NCI-H82 treated with DMSO at 0.1 percent for 48 hours (cell line): Measurements from ENCODE around the gene SMARCAL1.

ENCODE experiments used
- DNase-seq: peaks from one replicate; lab custom pipeline; 2025; ENCODE audit not compliant: unreplicated experiment; lab: John Stamatoyannopoulos, UW

SMARCAL1 gene

GRCh38 chr2:216474925-216475670, 62.8 kb downstream of the SMARCAL1 start:
- no peak for DNase-seq

- DNase-seq = no peak
These were observed 63.5 kb downstream of the SMARCAL1 start for GRCh38 chr2:216475767-216476166.

- DNase-seq = no peak
These were observed 65.2 kb downstream of the SMARCAL1 start for GRCh38 chr2:216477283-216478035.

GRCh38 chr2:216478151-216478550, 65.9 kb downstream of the SMARCAL1 start:
- DNase-seq = no peak

DNA sequence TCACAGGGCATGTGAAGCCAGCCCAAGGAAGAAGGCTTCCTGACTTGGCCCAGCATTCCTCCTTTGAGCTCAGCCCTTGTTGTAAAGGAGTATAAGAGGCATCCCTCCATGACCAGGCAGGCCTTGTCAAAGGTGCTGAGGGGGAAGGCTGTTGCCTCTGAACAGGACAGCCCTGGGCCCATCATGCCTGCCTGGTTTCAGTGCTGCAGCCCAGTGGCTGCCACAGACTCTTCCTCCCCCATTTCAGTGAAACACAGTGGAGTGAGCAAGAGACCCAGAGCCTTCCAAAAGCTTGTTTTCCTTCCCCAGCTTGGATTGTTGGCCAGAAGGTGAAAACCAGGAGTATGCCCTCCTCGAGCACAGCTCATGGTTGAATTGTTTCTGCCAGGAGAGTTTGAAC, 66.5 kb downstream of the SMARCAL1 start:
- no peak for DNase-seq

- DNase-seq = no peak
These were observed 67.9 kb downstream of the SMARCAL1 start for GRCh38 chr2:216480221-216480620.

- no peak for DNase-seq
These were observed 70.4 kb downstream of the SMARCAL1 start for GRCh38 chr2:216482640-216483039.

- no peak for DNase-seq
These were observed 73.0 kb downstream of the SMARCAL1 start for GRCh38 chr2:216485237-216485636.

DNA sequence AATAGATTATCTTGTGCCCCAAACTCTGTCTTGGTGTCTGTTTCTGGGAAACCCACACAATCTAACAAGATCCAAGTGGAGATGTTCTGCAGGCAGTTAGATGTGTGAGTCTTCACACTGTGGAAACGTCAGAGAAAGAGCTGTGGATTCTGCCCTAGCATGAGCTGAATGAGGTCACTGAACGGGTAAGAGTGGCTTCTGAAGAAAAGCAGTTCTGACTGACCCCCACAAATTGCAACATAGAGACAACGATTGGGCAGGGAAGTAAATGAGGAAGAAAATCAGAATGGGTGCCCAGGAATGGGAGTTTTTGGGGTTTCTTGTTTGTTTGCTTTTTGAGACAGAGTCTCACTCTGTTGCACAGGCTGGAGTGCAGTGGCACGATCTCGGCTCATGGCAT, 73.5 kb downstream of the SMARCAL1 start:
- no peak for DNase-seq

DNA sequence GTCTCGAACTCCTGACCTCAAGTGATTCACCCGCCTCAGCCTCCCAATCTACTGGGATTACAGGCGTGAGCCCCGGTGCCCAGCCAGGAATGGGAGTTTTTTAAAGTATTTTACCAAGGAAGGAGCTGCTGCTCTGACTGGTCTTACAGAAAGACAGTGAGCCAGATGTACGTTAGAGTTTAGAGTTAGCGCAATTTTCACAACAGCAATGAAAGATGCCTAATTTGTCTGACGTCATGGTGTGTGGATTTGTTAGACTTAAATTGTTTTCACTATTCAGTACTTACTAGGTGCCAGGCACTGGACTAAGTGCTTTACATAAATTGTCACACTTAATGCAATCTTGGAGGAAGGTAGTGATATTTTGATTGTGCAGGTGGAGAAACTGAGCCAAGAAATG, 74.0 kb downstream of the SMARCAL1 start:
- DNase-seq = no peak

GRCh38 chr2:216486708-216487107, 74.4 kb downstream of the SMARCAL1 start:
- no peak for DNase-seq

DNA sequence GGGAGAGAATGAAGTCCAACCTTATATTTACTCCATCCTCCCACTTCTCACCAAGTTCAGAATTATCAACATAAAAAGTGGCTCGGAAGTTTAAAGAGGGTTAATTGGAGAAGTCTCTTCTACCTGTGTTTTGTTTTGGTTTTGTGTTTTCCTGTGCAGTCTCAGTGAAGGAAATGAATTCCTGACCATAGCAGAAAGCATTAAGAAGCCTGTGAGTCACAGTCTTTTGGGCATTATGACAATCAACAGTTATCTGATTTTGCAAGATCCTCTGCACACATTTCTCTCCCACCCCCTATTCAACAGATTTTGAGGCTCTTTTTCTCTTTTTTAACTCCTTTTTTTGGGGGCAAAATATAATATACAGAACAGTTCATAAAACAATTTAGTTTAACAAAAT, 77.8 kb downstream of the SMARCAL1 start:
- DNase-seq = no peak

DNA sequence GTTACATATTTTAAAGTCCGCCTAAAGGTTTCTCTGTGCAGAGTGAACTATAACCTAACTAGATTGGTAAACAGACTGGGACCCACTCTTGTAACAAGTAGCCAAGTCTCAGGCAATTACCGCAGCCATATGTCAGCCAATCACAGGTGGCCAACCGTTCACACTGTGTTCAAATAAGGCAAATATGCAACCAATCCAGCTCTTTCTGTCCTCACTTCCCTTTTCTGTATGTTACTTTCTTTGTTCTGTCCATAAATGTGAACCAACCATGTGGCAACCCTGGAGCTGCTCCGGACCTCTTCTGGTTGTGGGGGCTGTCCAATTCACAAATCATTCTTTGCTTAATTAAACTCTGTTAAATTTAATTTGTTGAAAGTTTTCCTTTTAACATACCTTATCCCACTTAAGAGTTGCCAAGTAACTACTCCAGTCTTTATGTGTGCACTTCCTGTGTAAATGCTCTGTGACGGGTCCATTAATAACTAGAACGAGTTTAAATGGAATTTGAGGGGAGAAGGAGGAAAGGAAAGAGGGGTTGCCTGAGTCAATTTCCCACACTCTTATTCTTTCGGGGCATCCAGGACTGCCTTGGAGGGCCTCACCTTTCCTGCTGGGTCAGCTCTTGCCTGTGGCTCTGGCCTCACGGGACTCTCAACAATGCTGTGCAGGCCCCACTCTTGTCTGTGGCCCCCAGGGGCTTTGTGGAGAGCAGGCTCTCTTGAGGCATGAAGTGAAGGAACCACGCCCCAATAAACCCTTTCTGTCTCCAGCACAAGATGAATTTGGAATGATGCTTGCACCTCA, 79.7 kb downstream of the SMARCAL1 start:
- no peak for DNase-seq

DNA sequence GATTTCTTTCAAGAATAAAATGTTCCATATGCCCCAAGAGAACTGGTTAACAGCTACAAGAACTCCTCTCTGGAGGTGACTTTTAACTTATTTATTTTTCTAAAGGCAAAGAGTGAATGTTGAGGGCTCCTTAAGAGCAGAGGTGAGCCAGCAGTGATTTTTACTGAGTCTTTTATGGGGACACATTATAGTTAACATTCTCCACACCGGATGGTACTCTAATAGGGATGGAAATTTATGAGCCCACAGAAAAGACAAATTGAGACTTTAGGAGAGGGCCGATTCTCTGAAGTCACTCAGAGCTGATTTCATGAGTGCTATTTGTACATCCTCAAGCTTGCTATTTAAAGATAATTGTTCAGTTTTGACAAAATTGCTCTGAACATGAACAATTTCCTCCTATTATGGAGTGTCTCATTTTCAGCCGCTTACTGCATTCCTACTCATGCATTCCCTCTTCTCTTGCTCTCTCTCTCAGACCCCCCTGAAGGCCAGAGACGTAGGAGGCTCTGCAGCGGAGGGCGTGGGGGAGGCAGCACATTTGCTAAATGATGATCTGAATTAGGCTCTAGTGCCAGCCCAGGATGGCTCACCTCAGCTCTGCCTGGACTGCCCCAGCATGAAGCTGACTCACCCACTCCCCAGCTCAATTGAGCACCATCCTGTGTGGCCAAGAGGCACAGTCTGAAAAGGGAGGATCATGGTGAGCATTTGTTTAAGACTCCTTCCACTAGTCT, 80.5 kb downstream of the SMARCAL1 start:
- DNase-seq = no peak

GRCh38 chr2:216493334-216493685, 81.0 kb downstream of the SMARCAL1 start:
- DNase-seq = no peak

DNA sequence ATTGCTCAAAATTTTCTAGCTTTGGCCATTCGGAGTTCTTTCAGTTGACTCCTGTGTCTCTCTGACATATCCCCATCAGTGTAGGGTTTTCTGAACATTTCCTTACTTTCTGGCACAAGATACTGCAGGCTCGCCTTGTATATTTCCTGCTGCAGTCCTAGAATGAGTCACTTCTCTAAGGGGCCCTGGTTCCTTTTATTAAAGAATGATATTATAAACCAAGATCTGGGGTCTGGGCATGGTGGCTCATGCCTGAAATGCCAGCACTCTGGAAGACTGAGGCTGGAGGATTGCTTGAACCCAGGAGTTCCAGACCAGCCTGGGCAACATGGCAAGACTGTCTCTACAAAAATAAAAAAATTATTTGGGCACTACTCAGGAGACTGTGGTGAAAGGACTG, 83.4 kb downstream of the SMARCAL1 start:
- DNase-seq = no peak

DNA sequence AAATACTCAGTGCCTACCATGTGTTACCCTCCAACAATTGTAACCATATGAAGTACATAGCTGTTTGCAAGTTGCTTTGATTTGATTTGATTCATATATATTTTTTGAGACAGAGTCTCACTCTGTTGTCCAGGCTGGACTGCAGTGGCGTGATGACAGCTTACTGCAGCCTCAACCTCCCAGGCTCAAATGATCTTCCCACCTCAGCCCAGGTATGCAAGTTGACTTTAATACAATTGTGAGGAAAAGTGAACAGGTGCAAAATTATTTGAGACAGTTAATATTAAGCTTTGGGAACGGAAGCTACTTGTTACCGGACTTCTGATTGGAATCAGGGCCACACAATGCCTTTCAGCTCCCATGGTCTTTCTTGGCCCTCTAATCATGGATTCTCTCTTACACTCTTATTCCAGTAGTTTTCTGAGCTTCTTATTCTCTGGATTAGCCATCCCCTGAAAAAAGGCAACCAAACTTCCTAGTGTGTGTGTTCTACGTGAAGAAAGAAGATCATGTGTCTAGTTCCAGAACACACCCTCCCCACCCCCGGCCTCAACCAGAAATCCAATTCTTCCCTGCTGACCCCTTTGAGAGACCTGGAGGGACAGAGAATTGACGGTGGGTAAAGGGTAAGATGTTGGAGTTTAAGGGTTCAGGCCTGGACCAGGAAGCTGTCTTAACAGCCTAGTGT, 85.2 kb downstream of the SMARCAL1 start:
- no peak for DNase-seq

GRCh38 chr2:216498070-216498378, 85.7 kb downstream of the SMARCAL1 start:
- DNase-seq = no peak

DNA sequence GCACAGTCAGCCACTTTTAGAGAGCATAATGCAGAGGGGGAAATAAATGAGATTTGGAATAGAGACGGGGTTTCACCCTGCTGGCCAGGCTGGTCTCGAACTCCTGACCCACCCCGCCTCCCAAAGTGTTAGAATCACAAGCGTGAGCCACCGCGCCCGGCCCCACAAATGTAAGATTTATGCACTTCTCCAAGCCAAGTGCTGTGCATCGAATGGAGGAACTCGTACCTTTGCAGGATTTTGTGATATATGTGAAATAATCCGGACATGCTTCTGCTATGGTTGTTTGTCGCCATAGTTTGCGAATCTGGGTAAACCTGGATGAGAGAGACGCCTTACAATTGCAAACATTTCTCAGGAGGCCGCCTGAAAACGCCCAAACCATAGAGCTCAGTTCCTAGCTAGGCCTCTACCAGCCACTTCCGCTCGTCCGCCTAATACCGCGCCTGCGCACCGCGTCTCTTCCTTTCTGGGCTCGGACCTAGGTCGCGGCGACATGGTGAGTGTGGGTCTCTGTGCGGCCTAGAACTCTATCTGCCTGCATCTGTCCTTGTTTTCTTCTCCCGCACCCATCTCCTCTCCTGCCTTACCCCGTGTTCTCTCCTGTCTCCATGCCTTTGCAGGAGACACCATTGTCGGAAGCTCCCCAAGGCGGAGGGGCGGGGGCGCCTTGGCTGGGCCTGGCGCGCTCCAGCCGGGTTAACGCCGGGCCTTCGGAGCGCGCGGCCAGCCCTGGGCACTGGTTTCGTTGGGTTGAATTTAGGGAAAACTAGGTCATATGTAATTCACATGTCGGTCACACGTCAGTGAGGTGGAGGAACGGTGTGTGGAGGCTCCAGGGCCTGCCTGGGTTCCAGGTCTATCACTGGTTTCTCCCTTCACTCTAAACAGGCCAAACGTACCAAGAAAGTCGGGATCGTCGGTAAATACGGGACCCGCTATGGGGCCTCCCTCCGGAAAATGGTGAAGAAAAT, 86.4 kb downstream of the SMARCAL1 start, which contains the start of gene RPL37A:
RPL37A (plus strand) TSS at position 466 of the 974 bp plus-strand sequence; CDS start at position 497, 31 bp downstream.
- peak; percentile 96 for DNase-seq
